A673 (cell line): Measurements from ENCODE around the gene CSTF1.

Experiments used
- CTCF ChIP-seq: fragments of 300-800, 200-600 bp; sonication (generic); conservative IDR thresholded peaks from 2 replicates; pipeline ENCODE4 v1.5.1; 2017; ENCODE audit warnings: low read depth, mild to moderate bottlenecking, antibody characterized with exemption, low read length, moderate library complexity, mixed read lengths
- EZH2 ChIP-seq: fragments of 200-600 bp; sonication (generic); IDR thresholded peaks from 2 replicates; pipeline ENCODE4 v1.6.1; 2017; ENCODE audit warnings: borderline replicate concordance, low read depth, mild to moderate bottlenecking, mixed read lengths, antibody characterized with exemption, low read length; ENCODE audit not compliant: poor library complexity, severe bottlenecking

- TF ChIP-seq CTCF (no peak), EZH2 (no peak)
Measured at GRCh38 chr20:56447227-56447626, 54.8 kb downstream of the CSTF1 start.
